ENCODE data around the gene RTL1.

Gene RTL1

GRCh38 chr14:100880271-100881101, 23.0 kb downstream of the RTL1 start:
- Histone ChIP-seq H3K9ac (ENCODE audit: low read depth, low read length) (no peak overlapping the region), H3K9me3 (ENCODE audit: insufficient read depth, low read depth, low read length) (no peaks in the 10 kb centered on the region), H3K27me3 (ENCODE audit: insufficient read depth, low read length) (no peaks in the 10 kb centered on the region), H3K4me3 (ENCODE audit: low read length) (no peak overlapping the region), H3K36me3 (ENCODE audit: insufficient read depth, low read length) (no peaks in the 10 kb centered on the region), H3K4me1 (ENCODE audit: insufficient read depth, low read length) (no peaks in the 10 kb centered on the region), H3K27ac (ENCODE audit: low read depth, low read length) (no peak overlapping the region)
- WGBS = 95% methylated on average over 34 of the region's 34 CpGs

- Histone ChIP-seq H3K4me1 (ENCODE audit: insufficient read depth, low read length) (no peaks in the 10 kb centered on the region), H3K27me3 (ENCODE audit: insufficient read depth, low read length) (no peaks in the 10 kb centered on the region), H3K9ac (ENCODE audit: low read depth, low read length) (no peak overlapping the region), H3K36me3 (ENCODE audit: insufficient read depth, low read length) (no peaks in the 10 kb centered on the region), H3K9me3 (ENCODE audit: insufficient read depth, low read depth, low read length) (no peaks in the 10 kb centered on the region), H3K4me3 (ENCODE audit: low read length) (no peak overlapping the region), H3K27ac (ENCODE audit: low read depth, low read length) (no peak overlapping the region)
- 94% methylated on average over 8 of the region's 8 CpGs for WGBS
Observed at GRCh38 chr14:100879782-100880181, 23.7 kb downstream of the RTL1 start.

GRCh38 chr14:100879194-100879593, 24.3 kb downstream of the RTL1 start:
- Histone ChIP-seq H3K36me3 (ENCODE audit: insufficient read depth, low read length) (no peaks in the 10 kb centered on the region), H3K4me3 (ENCODE audit: low read length) (no peak overlapping the region), H3K4me1 (ENCODE audit: insufficient read depth, low read length) (no peaks in the 10 kb centered on the region), H3K9me3 (ENCODE audit: insufficient read depth, low read depth, low read length) (no peaks in the 10 kb centered on the region), H3K27me3 (ENCODE audit: insufficient read depth, low read length) (no peaks in the 10 kb centered on the region), H3K27ac (ENCODE audit: low read depth, low read length) (no peak overlapping the region), H3K9ac (ENCODE audit: low read depth, low read length) (no peak overlapping the region)
- 90% methylated on average over 8 of the region's 8 CpGs for WGBS

- WGBS = 91% methylated on average over 9 of the region's 11 CpGs
- Histone ChIP-seq H3K27ac (ENCODE audit: low read depth, low read length) (no peak overlapping the region), H3K36me3 (ENCODE audit: insufficient read depth, low read length) (no peaks in the 10 kb centered on the region), H3K9me3 (ENCODE audit: insufficient read depth, low read depth, low read length) (no peaks in the 10 kb centered on the region), H3K9ac (ENCODE audit: low read depth, low read length) (no peak overlapping the region), H3K4me1 (ENCODE audit: insufficient read depth, low read length) (no peaks in the 10 kb centered on the region), H3K4me3 (ENCODE audit: low read length) (no peak overlapping the region), H3K27me3 (ENCODE audit: insufficient read depth, low read length) (no peaks in the 10 kb centered on the region)
Observed at GRCh38 chr14:100878271-100879146, 25.0 kb downstream of the RTL1 start.

- Histone ChIP-seq H3K36me3 (ENCODE audit: insufficient read depth, low read length) (no peaks in the 10 kb centered on the region), H3K4me1 (ENCODE audit: insufficient read depth, low read length) (no peaks in the 10 kb centered on the region), H3K27me3 (ENCODE audit: insufficient read depth, low read length) (no peaks in the 10 kb centered on the region), H3K27ac (ENCODE audit: low read depth, low read length) (no peak overlapping the region), H3K9me3 (ENCODE audit: insufficient read depth, low read depth, low read length) (no peaks in the 10 kb centered on the region), H3K9ac (ENCODE audit: low read depth, low read length) (no peak overlapping the region), H3K4me3 (ENCODE audit: low read length) (no peak overlapping the region)
- 85% methylated on average over 17 of the region's 17 CpGs for WGBS
Observed at GRCh38 chr14:100875861-100876590, 27.5 kb downstream of the RTL1 start.

- no peaks in the 10 kb centered on the region for H3K4me1 ChIP-seq (ENCODE audit: insufficient read depth, low read length)
- H3K36me3 ChIP-seq (ENCODE audit: insufficient read depth, low read length) = no peaks in the 10 kb centered on the region
- 93% methylated on average over 6 of the region's 6 CpGs for WGBS
- H3K4me3 ChIP-seq (ENCODE audit: low read length) = no peak overlapping the region
- H3K9me3 ChIP-seq (ENCODE audit: insufficient read depth, low read depth, low read length) = no peaks in the 10 kb centered on the region
- H3K9ac ChIP-seq (ENCODE audit: low read depth, low read length) = no peak overlapping the region
- no peak overlapping the region for H3K27ac ChIP-seq (ENCODE audit: low read depth, low read length)
- H3K27me3 ChIP-seq (ENCODE audit: insufficient read depth, low read length) = no peaks in the 10 kb centered on the region
Observed at GRCh38 chr14:100875126-100875525, 28.4 kb downstream of the RTL1 start.

- Histone ChIP-seq H3K27me3 (ENCODE audit: insufficient read depth, low read length) (no peaks in the 10 kb centered on the region), H3K9me3 (ENCODE audit: insufficient read depth, low read depth, low read length) (no peaks in the 10 kb centered on the region), H3K36me3 (ENCODE audit: insufficient read depth, low read length) (no peaks in the 10 kb centered on the region), H3K4me3 (ENCODE audit: low read length) (no peak overlapping the region), H3K4me1 (ENCODE audit: insufficient read depth, low read length) (no peaks in the 10 kb centered on the region), H3K9ac (ENCODE audit: low read depth, low read length) (no peak overlapping the region), H3K27ac (ENCODE audit: low read depth, low read length) (no peak overlapping the region)
- WGBS = 89% methylated on average over 21 of the region's 21 CpGs
Observed at GRCh38 chr14:100874411-100875091, 29.0 kb downstream of the RTL1 start.

GRCh38 chr14:100874051-100874410, 29.5 kb downstream of the RTL1 start:
- Histone ChIP-seq H3K27me3 (ENCODE audit: insufficient read depth, low read length) (no peaks in the 10 kb centered on the region), H3K9ac (ENCODE audit: low read depth, low read length) (no peak overlapping the region), H3K36me3 (ENCODE audit: insufficient read depth, low read length) (no peaks in the 10 kb centered on the region), H3K9me3 (ENCODE audit: insufficient read depth, low read depth, low read length) (no peaks in the 10 kb centered on the region), H3K4me1 (ENCODE audit: insufficient read depth, low read length) (no peaks in the 10 kb centered on the region), H3K27ac (ENCODE audit: low read depth, low read length) (no peak overlapping the region), H3K4me3 (ENCODE audit: low read length) (no peak overlapping the region)
- 96% methylated on average over 4 of the region's 4 CpGs for WGBS

- no peaks in the 10 kb centered on the region for H3K27me3 ChIP-seq (ENCODE audit: insufficient read depth, low read length)
- H3K36me3 ChIP-seq (ENCODE audit: insufficient read depth, low read length) = no peaks in the 10 kb centered on the region
- WGBS = 59% methylated on average over 3 of the region's 3 CpGs
Observed at GRCh38 chr14:100873096-100873482, 30.4 kb downstream of the RTL1 start.

GRCh38 chr14:100872259-100873095, 31.0 kb downstream of the RTL1 start:
- Histone ChIP-seq H3K4me3 (ENCODE audit: low read length) (no peak overlapping the region), H3K27me3 (ENCODE audit: insufficient read depth, low read length) (no peaks in the 10 kb centered on the region), H3K27ac (ENCODE audit: low read depth, low read length) (no peak overlapping the region), H3K36me3 (ENCODE audit: insufficient read depth, low read length) (no peaks in the 10 kb centered on the region), H3K9me3 (ENCODE audit: insufficient read depth, low read depth, low read length) (no peaks in the 10 kb centered on the region), H3K4me1 (ENCODE audit: insufficient read depth, low read length) (no peaks in the 10 kb centered on the region), H3K9ac (ENCODE audit: low read depth, low read length) (no peak overlapping the region)
- 89% methylated on average over 15 of the region's 15 CpGs for WGBS

More at GRCh38 chr14:100873096-100873482, 30.4 kb downstream of the RTL1 start:
- H3K4me3 ChIP-seq (ENCODE audit: low read length) = no peak overlapping the region
- H3K27ac ChIP-seq (ENCODE audit: low read depth, low read length) = no peak overlapping the region
- no peaks in the 10 kb centered on the region for H3K9me3 ChIP-seq (ENCODE audit: insufficient read depth, low read depth, low read length)
- no peak overlapping the region for H3K9ac ChIP-seq (ENCODE audit: low read depth, low read length)
- H3K4me1 ChIP-seq (ENCODE audit: insufficient read depth, low read length) = no peaks in the 10 kb centered on the region

Data from HUES64 (cell line).